ENCODE results near the gene MDGA2. TPM values are rescaled to one million over a fixed set of nuclear protein-coding genes. Genes with fewer than 3 reads are reported as not detected.
"Not testable (repeated sequence)": the region's sequence is repeated elsewhere in the genome, so short reads cannot be mapped to it uniquely, and the experiment has no call there.

MDGA2 gene
- total RNA-seq, 1 experiment from 2014 or later: not detected

- ChIA-PET CTCF (no interaction called here), POLR2A (no interaction called here)
- BruUV-seq (replicated peaks): no TSS peak
- no peaks in the 10 kb centered on the region for H3K4me1 Mint-ChIP-seq (ENCODE audit: low read depth, unreplicated experiment)
- H3K9me3 Mint-ChIP-seq (ENCODE audit: unreplicated experiment): peaks cover 11% of the 10 kb centered on the region
- no peak overlapping the region for H3K4me3 Mint-ChIP-seq (ENCODE audit: unreplicated experiment)
- DNase-seq: no peak
- H3K27me3 Mint-ChIP-seq (ENCODE audit: insufficient read depth, unreplicated experiment): no peaks in the 10 kb centered on the region
- H3K4me1 ChIP-seq: no peaks in the 10 kb centered on the region
- TF ChIP-seq CTCF (IDR thresholded peaks at IDR 0.05; ENCODE audit: insufficient read depth in 1 of 2, low read depth in 1 of 2, low read length in 1 of 2, severe bottlenecking in 1 of 2, unreplicated experiment in 1 of 2): no peak
- no peak overlapping the region for H3K27ac Mint-ChIP-seq (ENCODE audit: unreplicated experiment)
- no peaks in the 10 kb centered on the region for H3K36me3 Mint-ChIP-seq (ENCODE audit: insufficient read depth, unreplicated experiment)
- H3K36me3 ChIP-seq (ENCODE audit: control insufficient read depth, insufficient read depth, low read length): no peaks in the 10 kb centered on the region
- no peaks in the 10 kb centered on the region; the same call in 1 of the 2 replicates for H3K9me3 ChIP-seq
- intact Hi-C loops (cut with micrococcal nuclease; ENCODE audit: unreplicated experiment): no loop called here
- H3K4me3 ChIP-seq (ENCODE audit: low read depth, low read length): no peak overlapping the region
- H3K27me3 ChIP-seq (replicated peaks; ENCODE audit: control insufficient read depth, insufficient read depth, low read length): no peaks in the 10 kb centered on the region
These were observed 418.4 kb downstream of the MDGA2 start for GRCh38 chr14:47257013-47257412.

- Mint-ChIP-seq H3K4me1 (ENCODE audit: low read depth, unreplicated experiment) (no peaks in the 10 kb centered on the region), H3K27ac (ENCODE audit: unreplicated experiment) (no peak overlapping the region), H3K36me3 (ENCODE audit: insufficient read depth, unreplicated experiment) (no peaks in the 10 kb centered on the region), H3K4me3 (ENCODE audit: unreplicated experiment) (no peak overlapping the region), H3K27me3 (ENCODE audit: insufficient read depth, unreplicated experiment) (peaks cover 2% of the 10 kb centered on the region), H3K9me3 (ENCODE audit: unreplicated experiment) (peaks cover 11% of the 10 kb centered on the region)
- Histone ChIP-seq H3K36me3 (ENCODE audit: control insufficient read depth, insufficient read depth, low read length) (no peaks in the 10 kb centered on the region), H3K4me1 (no peaks in the 10 kb centered on the region), H3K27me3 (replicated peaks; ENCODE audit: control insufficient read depth, insufficient read depth, low read length) (no peaks in the 10 kb centered on the region), H3K4me3 (ENCODE audit: low read depth, low read length) (no peak overlapping the region), H3K9me3 (no peaks in the 10 kb centered on the region; the same call in 1 of the 2 replicates)
- intact Hi-C loops (cut with micrococcal nuclease; ENCODE audit: unreplicated experiment): no loop called here
- TF ChIP-seq CTCF (IDR thresholded peaks at IDR 0.05; ENCODE audit: insufficient read depth in 1 of 2, low read depth in 1 of 2, low read length in 1 of 2, severe bottlenecking in 1 of 2, unreplicated experiment in 1 of 2): no peak
- DNase-seq: no peak
- POLR2A ChIA-PET: no interaction called here
- BruUV-seq (replicated peaks): no TSS peak
- CTCF ChIA-PET: no interaction called here
These were observed 422.6 kb downstream of the MDGA2 start for GRCh38 chr14:47252802-47253201.

GRCh38 chr14:47246367-47246766 is 429.0 kb downstream of the MDGA2 start:
- H3K27ac Mint-ChIP-seq (ENCODE audit: unreplicated experiment): no peak overlapping the region
- DNase-seq: no peak
- H3K4me3 ChIP-seq (ENCODE audit: low read depth, low read length): no peak overlapping the region
- ChIA-PET CTCF (no interaction called here), POLR2A (no interaction called here)
- H3K9me3 Mint-ChIP-seq (ENCODE audit: unreplicated experiment): no peaks in the 10 kb centered on the region
- intact Hi-C loops (cut with micrococcal nuclease; ENCODE audit: unreplicated experiment): no loop called here
- no peaks in the 10 kb centered on the region for H3K4me1 Mint-ChIP-seq (ENCODE audit: low read depth, unreplicated experiment)
- no peaks in the 10 kb centered on the region for H3K36me3 ChIP-seq (ENCODE audit: control insufficient read depth, insufficient read depth, low read length)
- no peaks in the 10 kb centered on the region for H3K36me3 Mint-ChIP-seq (ENCODE audit: insufficient read depth, unreplicated experiment)
- TF ChIP-seq CTCF (IDR thresholded peaks at IDR 0.05; ENCODE audit: insufficient read depth in 1 of 2, low read depth in 1 of 2, low read length in 1 of 2, severe bottlenecking in 1 of 2, unreplicated experiment in 1 of 2): no peak
- H3K9me3 ChIP-seq: no peaks in the 10 kb centered on the region
- no peaks in the 10 kb centered on the region for H3K27me3 ChIP-seq (replicated peaks; ENCODE audit: control insufficient read depth, insufficient read depth, low read length)
- H3K4me3 Mint-ChIP-seq (ENCODE audit: unreplicated experiment): no peak overlapping the region
- H3K27me3 Mint-ChIP-seq (ENCODE audit: insufficient read depth, unreplicated experiment): peaks cover 2% of the 10 kb centered on the region
- H3K4me1 ChIP-seq: no peaks in the 10 kb centered on the region
- no TSS peak for BruUV-seq (replicated peaks)

- CTCF ChIA-PET: not testable (repeated sequence)
These were observed 432.8 kb downstream of the MDGA2 start for GRCh38 chr14:47242579-47242978.

More at GRCh38 chr14:47242579-47242978, 432.8 kb downstream of the MDGA2 start:
- H3K36me3 Mint-ChIP-seq (ENCODE audit: insufficient read depth, unreplicated experiment); H3K36me3 ChIP-seq (ENCODE audit: control insufficient read depth, insufficient read depth, low read length); POLR2A ChIA-PET; H3K27ac Mint-ChIP-seq (ENCODE audit: unreplicated experiment); H3K4me3 ChIP-seq (ENCODE audit: low read depth, low read length); H3K9me3 Mint-ChIP-seq (ENCODE audit: unreplicated experiment); BruUV-seq (replicated peaks); DNase-seq; H3K4me3 Mint-ChIP-seq (ENCODE audit: unreplicated experiment); H3K4me1 Mint-ChIP-seq (ENCODE audit: low read depth, unreplicated experiment); H3K4me1 ChIP-seq; H3K27me3 ChIP-seq (replicated peaks; ENCODE audit: control insufficient read depth, insufficient read depth, low read length); H3K27me3 Mint-ChIP-seq (ENCODE audit: insufficient read depth, unreplicated experiment); H3K9me3 ChIP-seq: not testable (repeated sequence)
- intact Hi-C loops (cut with micrococcal nuclease; ENCODE audit: unreplicated experiment): loop anchor here (1.0 kb wide), 1 partner anchor 19 kb away; no protein-coding TSS in a partner anchor

Measured in Caco-2 (cell line).